Tibial nerve (tissue), 4 donors: ENCODE data around the gene RIMKLB.

Experiments
- CTCF ChIP-seq, 5 experiments: fragments of 200-600 bp in 3 of 5; fragments of 450-650 bp in 2 of 5; sonication (generic) in 3 of 5; IDR thresholded peaks; one replicate each; pipeline ENCODE4 v1.5.1; 2016 to 2019; ENCODE audit warnings: antibody characterized with exemption in 5 of 5, mild to moderate bottlenecking in 3 of 5, moderate library complexity in 2 of 5
- EP300 ChIP-seq, 2 donors: sonication (generic); formaldehyde crosslinking; IDR thresholded peaks; one replicate each; pipeline ENCODE4 v1.6.1; 2017; ENCODE audit warnings: antibody characterized with exemption in 2 of 2, mild to moderate bottlenecking in 1 of 2
- POLR2A ChIP-seq, 2 donors: fragments of 450-650 bp; IDR thresholded peaks; one replicate each; pipeline ENCODE4 v1.6.1; 2017; ENCODE audit warnings: antibody characterized with exemption in 2 of 2, mild to moderate bottlenecking in 2 of 2, moderate library complexity in 2 of 2

- peak in 1 of 5 experiments; percentile 25 for TF ChIP-seq CTCF (IDR thresholded peaks at IDR 0.05)
- TF ChIP-seq POLR2A (IDR thresholded peaks at IDR 0.05): no peak
- TF ChIP-seq EP300 (IDR thresholded peaks at IDR 0.05): peak in 1 of 2 donors; percentile 25
Observed at GRCh38 chr12:8697120-8697475, 693 bp upstream of the RIMKLB start.
